Activated T-cell treated with anti-CD3 and anti-CD28 coated beads, Interleukin-2, amount 50 U/mL, for 72 hours (primary cell): ENCODE measurements around the gene SF3B4. TPM values are rescaled to one million over a fixed set of nuclear protein-coding genes. Genes with fewer than 3 reads are reported as not detected.
A peak's percentile ranks its signal among the peaks of the same experiment; 100 is the strongest.
"Not testable (repeated sequence)": the region's sequence is repeated elsewhere in the genome, so short reads cannot be mapped to it uniquely, and the experiment has no call there.

Experiments
- ATAC-seq, 2 donors: fragments of 150-1000 bp; cut with Tn5 transposase; replicated peaks in 1 of 2; 2 replicates each; pipeline ENCODE4 v1.10.0; 2021; ENCODE audit warnings: moderate library complexity in 2 of 2, mild to moderate bottlenecking in 1 of 2
- DNase-seq, 2 donors: peaks; one replicate each; pipeline ENCODE4 v3.0.0; 2021 to 2022; ENCODE audit warnings: mixed read lengths in 1 of 2
- H3K27ac Mint-ChIP-seq: one replicate; pipeline ENCODE4 v1.8.0; 2022; ENCODE audit warnings: mild to moderate bottlenecking, moderate library complexity, mixed read lengths
- H3K27me3 Mint-ChIP-seq: one replicate; pipeline ENCODE4 v1.8.0; 2022; ENCODE audit warnings: low read depth, mixed read lengths
- H3K36me3 Mint-ChIP-seq, 2 donors: one replicate each; pipeline ENCODE4 v1.8.0; 2022; ENCODE audit warnings: mixed read lengths in 2 of 2, mild to moderate bottlenecking in 1 of 2; ENCODE audit not compliant: insufficient read depth in 2 of 2
- H3K4me1 Mint-ChIP-seq: one replicate; pipeline ENCODE4 v1.8.0; 2022; ENCODE audit warnings: low read depth, mixed read lengths
- H3K4me3 Mint-ChIP-seq, 2 donors: one replicate each; pipeline ENCODE4 v1.8.0; 2022; ENCODE audit warnings: mild to moderate bottlenecking in 2 of 2, mixed read lengths in 2 of 2, moderate library complexity in 2 of 2
- H3K9me3 Mint-ChIP-seq, 2 donors: one replicate each; pipeline ENCODE4 v1.8.0; 2022; ENCODE audit warnings: mixed read lengths in 2 of 2
- total RNA-seq, 2 donors: library from RNA; stranded (reverse); gene quantifications; one replicate each; pipeline ENCODE4 v1.2.3, GENCODE V29; 2022

SF3B4 gene
- total RNA-seq, 2 donors from 2014 or later: 59.7 to 74.4 TPM

DNA sequence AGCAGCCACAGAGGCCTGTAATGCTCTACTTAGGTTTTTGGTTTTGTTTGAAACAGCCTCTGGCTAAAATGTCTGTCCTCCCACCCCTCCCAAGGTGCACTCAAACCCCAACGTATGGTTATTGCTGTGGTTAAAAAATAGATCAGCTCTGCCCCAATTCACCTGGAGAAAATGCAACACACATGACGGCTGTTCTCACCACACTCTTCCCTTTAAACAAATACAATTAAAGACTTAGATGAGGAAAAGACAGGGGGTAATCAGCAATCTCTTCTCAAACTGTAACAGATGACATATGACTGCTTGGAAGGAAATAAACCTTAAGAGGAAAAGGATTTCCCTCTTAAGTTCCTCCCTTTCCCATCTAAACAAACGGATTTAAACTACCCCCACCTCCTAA is 15.3 kb upstream of the SF3B4 start:
- ATAC-seq (no peak), DNase-seq (no peak)
- H3K9me3 Mint-ChIP-seq: no peaks in the 10 kb centered on the region
- no peaks in the 10 kb centered on the region for H3K27me3 Mint-ChIP-seq
- H3K36me3 Mint-ChIP-seq: peaks cover 0 to 10% of the 10 kb centered on the region in 2 donors
- H3K4me1 Mint-ChIP-seq: peaks cover 31% of the 10 kb centered on the region
- no peak overlapping the region for H3K4me3 Mint-ChIP-seq
- H3K27ac Mint-ChIP-seq: peak overlapping the region; percentile 20

DNA sequence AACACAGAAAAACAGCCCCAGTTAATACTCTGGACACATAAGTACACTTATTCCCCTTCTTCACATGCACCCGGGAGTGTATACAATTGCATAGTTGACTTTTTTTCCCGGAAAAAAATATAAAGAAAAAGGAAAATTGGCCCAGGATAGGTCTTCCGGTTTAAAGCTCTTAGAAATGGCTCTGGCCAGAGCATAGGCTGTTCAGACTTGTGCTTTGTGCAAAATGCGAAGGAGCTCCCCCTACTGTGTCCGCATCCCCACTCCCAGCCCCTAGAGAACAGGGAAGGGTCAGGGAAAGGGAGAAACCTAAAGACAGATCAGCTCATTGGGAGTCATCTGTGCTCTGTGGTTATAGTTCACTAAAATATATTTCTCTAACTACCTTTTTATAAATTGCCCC is 14.6 kb upstream of the SF3B4 start:
- Mint-ChIP-seq H3K27ac (no peak overlapping the region), H3K36me3 (peaks cover 0 to 6% of the 10 kb centered on the region in 2 donors), H3K27me3 (no peaks in the 10 kb centered on the region), H3K4me1 (peaks cover 37% of the 10 kb centered on the region), H3K4me3 (no peak overlapping the region), H3K9me3 (no peaks in the 10 kb centered on the region)
- DNase-seq: no peak
- no peak for ATAC-seq

DNA sequence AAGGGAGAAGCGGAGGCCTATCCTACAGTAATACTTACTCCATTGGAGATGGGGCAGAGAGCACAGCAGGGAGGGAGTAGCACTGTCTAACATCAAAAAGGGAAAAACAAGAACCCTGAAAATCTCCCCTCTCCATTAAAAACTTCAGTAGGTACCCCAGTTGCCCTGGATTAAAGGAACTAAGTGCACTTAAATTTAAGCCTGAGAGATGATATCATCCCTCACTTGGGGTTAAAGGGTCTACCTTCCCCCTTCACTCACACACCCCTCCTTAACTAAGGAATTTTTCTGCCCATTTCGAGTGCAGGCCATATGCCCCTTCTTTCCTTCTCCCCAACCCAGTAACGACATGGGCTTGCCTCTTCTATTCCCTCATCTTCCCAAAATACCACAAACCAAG is 12.8 kb upstream of the SF3B4 start:
- Mint-ChIP-seq H3K4me3 (no peak overlapping the region), H3K4me1 (peaks cover 43% of the 10 kb centered on the region), H3K9me3 (no peaks in the 10 kb centered on the region), H3K36me3 (peaks cover 0 to 3% of the 10 kb centered on the region in 2 donors), H3K27me3 (no peaks in the 10 kb centered on the region), H3K27ac (peak overlapping the region; percentile 38)
- DNase-seq (no peak), ATAC-seq (no peak)

DNA sequence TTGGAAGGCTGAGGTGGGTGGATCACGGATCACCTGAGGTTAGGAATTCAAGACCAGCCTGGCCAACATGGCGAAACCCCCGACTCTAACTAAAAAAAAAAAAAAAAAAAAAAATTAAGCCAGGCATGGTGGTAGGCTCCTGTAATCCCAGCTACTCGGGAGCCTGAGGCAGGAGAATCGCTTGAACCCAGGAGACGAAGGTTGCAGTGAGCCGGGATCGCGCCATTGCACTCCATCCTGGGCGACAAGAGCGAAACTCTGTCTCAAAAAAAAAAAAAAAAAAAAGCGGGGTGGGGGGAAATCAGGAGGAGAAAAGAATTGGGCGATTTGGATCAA is 11.0 kb upstream of the SF3B4 start:
- not testable (repeated sequence) for DNase-seq, H3K27ac Mint-ChIP-seq, H3K9me3 Mint-ChIP-seq, H3K27me3 Mint-ChIP-seq, H3K36me3 Mint-ChIP-seq, ATAC-seq
- peaks cover 41% of the 10 kb centered on the region for H3K4me1 Mint-ChIP-seq
- peak overlapping the region; percentile 58 to 69 for H3K4me3 Mint-ChIP-seq

DNA sequence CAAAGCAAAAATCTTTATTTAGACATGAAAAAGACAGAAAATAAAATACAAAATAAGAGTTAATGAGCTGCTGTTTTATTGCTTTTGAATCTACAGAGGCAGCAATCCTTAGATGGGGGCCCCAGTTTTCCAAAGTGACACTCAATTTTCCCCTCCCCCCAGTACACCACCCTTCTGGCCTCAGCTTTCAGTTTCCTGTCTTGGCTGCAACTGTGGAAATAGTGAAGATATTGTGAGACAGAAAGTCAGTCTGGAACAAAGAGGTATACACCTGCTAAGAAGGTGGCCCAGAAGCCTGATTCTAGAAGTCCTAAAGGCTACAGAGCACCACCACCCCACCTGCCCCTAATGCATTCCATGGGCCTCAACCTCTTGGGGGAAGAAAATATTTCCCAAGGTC is 10.2 kb upstream of the SF3B4 start:
- peak overlapping the region; percentile 61 to 67 for H3K4me3 Mint-ChIP-seq
- H3K4me1 Mint-ChIP-seq: peaks cover 35% of the 10 kb centered on the region
- ATAC-seq (peak in 1 of 2 donors; percentile 28), DNase-seq (no peak)
- H3K27ac Mint-ChIP-seq: peak overlapping the region; percentile 7
- H3K9me3 Mint-ChIP-seq: no peaks in the 10 kb centered on the region
- no peaks in the 10 kb centered on the region for H3K27me3 Mint-ChIP-seq
- no peaks in the 10 kb centered on the region for H3K36me3 Mint-ChIP-seq

DNA sequence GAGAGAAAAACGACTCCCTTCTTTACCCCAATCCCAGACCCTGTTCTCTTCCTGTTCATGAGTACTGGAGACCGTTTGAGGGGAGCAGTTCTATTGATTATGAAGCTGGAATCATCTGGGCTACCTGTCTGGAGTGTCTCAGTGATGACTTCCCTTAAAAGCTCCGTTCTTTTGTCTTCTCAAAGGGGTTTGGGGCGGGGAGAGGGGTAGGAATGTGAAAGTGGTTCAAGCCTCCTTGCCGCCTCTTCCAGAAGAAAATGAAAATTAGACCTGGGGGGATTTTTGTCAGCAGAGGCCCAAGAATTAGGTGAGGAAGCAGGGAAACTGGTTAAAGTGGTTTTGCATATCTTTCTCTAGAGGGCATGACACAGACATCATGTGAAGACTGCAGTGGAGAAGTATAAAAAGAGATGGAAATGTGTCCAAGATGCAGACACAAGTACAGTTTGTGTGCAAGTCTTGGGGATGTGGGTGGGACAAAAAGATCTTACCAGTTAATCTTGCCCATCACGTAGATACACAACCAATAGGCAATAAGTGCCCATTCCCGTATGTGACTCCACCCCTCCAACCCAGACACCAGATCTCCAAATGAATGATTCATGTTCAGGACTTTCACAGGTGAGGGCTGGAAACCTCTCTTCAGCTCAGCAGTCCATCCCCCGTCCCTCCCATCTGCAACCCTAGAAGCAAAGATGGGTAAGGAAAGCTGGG is 9.5 kb upstream of the SF3B4 start:
- Mint-ChIP-seq H3K4me3 (peak overlapping the region; percentile 61 to 67), H3K4me1 (peaks cover 35% of the 10 kb centered on the region), H3K27ac (peak overlapping the region; percentile 7), H3K9me3 (no peaks in the 10 kb centered on the region), H3K36me3 (no peaks in the 10 kb centered on the region), H3K27me3 (no peaks in the 10 kb centered on the region)
- DNase-seq (no peak), ATAC-seq (no peak)

DNA sequence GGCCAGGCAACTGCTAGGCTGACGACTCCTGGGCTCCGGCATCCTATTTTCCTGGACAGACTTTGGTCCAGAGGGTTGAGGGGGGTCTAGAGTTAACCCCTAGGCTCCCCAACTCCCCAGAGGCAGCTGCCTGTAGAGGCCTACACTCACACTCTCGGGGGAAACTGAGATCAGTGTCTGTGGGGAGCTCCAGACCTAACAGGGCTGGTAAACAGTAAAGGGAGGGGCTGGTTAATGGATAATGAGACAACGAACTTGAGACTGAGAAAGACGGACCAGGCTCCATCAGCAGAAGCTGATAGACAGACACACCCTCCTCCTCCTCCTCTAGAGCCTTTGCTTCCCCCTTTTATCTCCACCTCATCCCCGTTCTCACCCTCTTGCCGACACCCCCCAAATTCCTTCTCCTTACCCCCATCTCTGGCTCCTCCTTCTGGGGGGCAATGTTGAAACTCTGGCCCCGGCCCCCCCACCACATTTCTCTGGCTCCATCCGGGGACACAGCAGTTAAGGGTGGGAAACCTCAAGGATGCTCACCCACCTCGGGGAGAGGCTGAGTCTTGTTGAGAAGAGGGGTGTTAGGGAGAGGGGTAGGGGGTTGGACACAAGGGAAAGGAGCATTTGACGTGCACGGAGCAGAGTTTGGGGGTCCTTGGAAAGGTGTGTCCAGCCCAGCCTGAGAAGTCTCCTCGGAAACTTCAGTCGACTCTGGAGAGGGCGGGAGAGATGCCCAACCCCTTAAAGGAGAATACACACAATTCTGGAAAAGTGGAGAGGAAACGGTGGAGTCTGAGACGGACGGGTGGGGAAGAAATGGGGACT is 8.8 kb upstream of the SF3B4 start, which contains the start of gene MTMR11:
TSS of gene MTMR11 (minus strand) at position 710 of the 822 bp plus-strand sequence. CDS start at position 478, 232 bp downstream.
- H3K4me3 Mint-ChIP-seq: peak within 1 kb of the TSS; percentile 61 to 67
- no peaks in the 10 kb centered on the region for H3K9me3 Mint-ChIP-seq
- peaks cover 41% of the 10 kb centered on the region for H3K4me1 Mint-ChIP-seq
- DNase-seq (no peak), ATAC-seq (no peak)
- H3K27me3 Mint-ChIP-seq: no peaks in the 10 kb centered on the region
- H3K36me3 Mint-ChIP-seq: no peaks in the 10 kb centered on the region
- peak within 1 kb of the TSS; percentile 7 for H3K27ac Mint-ChIP-seq

DNA sequence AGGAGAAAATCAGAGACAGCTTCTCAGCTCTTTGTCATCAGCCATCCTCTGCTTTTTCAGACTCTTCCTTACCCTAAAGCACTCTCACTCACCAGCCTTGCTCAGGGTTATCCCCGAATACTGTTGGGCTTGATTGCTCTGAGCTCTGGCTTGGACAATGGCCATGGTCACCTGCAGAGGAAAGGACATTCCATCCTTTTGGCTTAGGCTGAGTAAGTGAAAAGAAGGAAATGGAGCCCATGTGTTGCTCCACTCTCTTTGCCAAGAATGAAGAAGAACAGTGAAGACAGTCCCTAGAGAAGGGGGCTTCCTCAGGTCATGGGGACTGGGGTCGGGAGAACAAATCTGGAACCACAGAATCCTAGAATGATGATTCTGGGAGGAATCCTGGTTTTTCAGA is 6.8 kb upstream of the SF3B4 start:
- Mint-ChIP-seq H3K9me3 (no peaks in the 10 kb centered on the region), H3K27ac (no peak overlapping the region), H3K4me1 (peaks cover 42% of the 10 kb centered on the region), H3K27me3 (no peaks in the 10 kb centered on the region), H3K4me3 (no peak overlapping the region), H3K36me3 (no peaks in the 10 kb centered on the region)
- DNase-seq (no peak), ATAC-seq (no peak)

DNA sequence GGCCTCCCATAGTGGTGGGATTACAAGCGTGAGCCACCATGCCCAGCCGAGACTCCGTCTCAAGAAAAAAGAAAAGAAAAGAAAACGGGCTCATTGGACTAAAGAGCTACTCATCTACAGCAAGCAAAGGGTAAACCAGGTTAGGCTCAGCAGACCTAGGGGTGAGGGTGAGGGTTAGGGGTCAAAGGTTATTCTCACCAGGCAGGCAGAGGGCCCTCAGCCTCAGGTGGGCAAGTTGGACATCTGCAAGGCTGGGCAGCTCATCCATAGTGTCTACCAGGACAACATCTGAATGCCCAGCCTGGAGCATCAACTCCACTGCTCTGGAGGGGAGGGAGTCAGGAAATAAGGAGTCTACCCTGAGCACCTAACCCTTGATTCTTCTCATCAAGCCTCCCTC is 5.6 kb upstream of the SF3B4 start:
- Mint-ChIP-seq H3K27me3 (no peaks in the 10 kb centered on the region), H3K4me3 (no peak overlapping the region), H3K27ac (no peak overlapping the region), H3K9me3 (no peaks in the 10 kb centered on the region), H3K4me1 (peaks cover 38% of the 10 kb centered on the region), H3K36me3 (no peaks in the 10 kb centered on the region)
- no peak for ATAC-seq
- no peak for DNase-seq

DNA sequence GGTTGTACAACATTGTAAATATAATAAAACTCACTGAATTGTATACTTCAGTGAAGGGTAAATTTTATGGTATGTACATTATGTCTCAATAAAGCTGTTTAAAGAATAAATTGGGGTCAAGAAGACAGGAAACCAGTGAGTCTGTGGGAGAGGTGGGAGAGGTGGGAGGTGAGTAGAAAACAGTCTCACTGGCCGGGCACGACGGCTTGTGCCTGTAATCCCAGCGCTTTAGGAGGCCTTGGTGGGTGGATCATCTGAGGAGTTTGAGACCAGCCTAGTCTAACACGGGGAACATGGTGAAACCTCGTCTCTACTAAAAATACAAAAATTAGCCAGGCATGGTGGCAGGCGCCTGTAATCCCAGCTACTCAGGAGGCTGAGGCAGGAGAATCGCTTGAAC is 4.9 kb upstream of the SF3B4 start:
- Mint-ChIP-seq H3K4me3 (no peak overlapping the region), H3K27me3 (no peaks in the 10 kb centered on the region)
- ATAC-seq: no peak

DNA sequence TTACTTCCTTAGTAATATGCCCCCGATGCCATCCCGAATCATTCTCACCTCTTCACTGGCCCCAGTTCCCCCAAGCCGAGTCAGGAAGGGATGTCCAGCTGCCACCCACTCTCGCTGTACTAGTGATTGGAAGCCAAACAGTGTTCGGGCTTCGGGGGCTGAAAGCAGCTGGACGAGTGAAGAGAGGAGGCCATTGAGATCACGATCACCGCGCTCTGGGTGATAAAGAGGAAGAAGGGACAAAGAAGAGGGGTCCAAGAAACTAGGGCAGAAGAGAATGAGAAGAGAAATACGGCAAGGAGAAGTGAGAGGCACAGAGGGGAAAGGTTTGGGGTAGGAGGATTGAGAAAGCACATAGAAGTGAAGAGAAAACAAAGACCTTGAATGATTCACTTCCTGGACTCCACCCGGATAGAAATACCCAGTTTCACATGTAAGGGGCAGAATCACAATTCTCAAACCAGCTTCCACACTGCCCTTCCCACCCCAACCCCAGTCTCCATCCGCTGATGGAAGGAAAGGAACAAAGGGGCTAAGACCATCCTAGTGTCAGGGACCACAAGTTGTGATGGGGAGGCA is 3.7 kb upstream of the SF3B4 start:
- peak overlapping the region; percentile 31 to 33 for H3K4me3 Mint-ChIP-seq
- no peak for ATAC-seq
- H3K4me1 Mint-ChIP-seq: peaks cover 31% of the 10 kb centered on the region
- H3K9me3 Mint-ChIP-seq: no peaks in the 10 kb centered on the region
- H3K36me3 Mint-ChIP-seq: peaks cover 2 to 7% of the 10 kb centered on the region in 2 donors
- no peak for DNase-seq
- H3K27ac Mint-ChIP-seq: peak overlapping the region; percentile 10
- no peaks in the 10 kb centered on the region for H3K27me3 Mint-ChIP-seq

More for the DNA sequence above, 4.9 kb upstream of the SF3B4 start:
- Mint-ChIP-seq H3K4me1 (peaks cover 33% of the 10 kb centered on the region), H3K9me3 (no peaks in the 10 kb centered on the region), H3K36me3 (peaks cover 0 to 3% of the 10 kb centered on the region in 2 donors), H3K27ac (no peak overlapping the region)
- DNase-seq: no peak

DNA sequence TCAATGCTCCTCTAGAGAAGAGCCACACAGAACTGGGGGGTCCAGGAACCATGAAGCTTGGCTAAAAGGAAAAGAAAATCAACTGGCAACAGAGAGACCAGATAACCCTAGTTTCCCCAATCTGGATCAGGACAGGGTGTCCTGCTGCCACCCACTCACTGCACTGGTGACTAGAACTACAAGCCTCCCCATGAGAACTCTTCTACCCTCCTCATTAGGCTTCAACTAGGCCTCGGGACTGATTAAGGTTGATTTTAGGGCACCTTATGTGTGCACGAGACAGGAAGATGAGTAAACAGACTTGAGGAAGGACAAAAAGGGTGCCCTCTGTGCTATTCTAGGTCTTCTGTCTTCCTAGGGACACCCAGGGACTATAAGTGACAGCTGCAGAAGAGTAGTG is 2.3 kb upstream of the SF3B4 start:
- Mint-ChIP-seq H3K9me3 (no peaks in the 10 kb centered on the region), H3K27me3 (no peaks in the 10 kb centered on the region), H3K27ac (no peak overlapping the region), H3K4me1 (peaks cover 46% of the 10 kb centered on the region), H3K4me3 (no peak overlapping the region), H3K36me3 (peaks cover 6 to 14% of the 10 kb centered on the region in 2 donors)
- ATAC-seq (no peak), DNase-seq (no peak)

DNA sequence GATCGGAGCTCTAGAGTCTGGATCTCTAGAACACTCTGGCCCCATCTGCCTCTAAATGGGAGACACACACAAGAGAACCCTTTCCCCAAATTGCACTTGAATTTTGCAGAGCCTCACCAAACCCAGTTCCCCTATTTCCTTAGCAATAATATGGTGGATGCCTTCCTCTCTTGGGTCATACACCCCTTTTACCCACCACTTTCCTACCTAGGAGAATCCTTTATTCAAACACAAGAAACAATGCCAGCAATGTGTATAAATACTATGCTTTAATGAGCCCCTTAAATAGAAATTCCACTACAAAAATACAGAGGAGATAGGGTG is 760 bp upstream of the SF3B4 start:
- H3K27ac Mint-ChIP-seq: peak overlapping the region; percentile 86
- ATAC-seq (no peak), DNase-seq (no peak)
- peaks cover 49% of the 10 kb centered on the region for H3K4me1 Mint-ChIP-seq
- peaks cover 16 to 25% of the 10 kb centered on the region in 2 donors for H3K36me3 Mint-ChIP-seq
- H3K4me3 Mint-ChIP-seq: peak overlapping the region; percentile 98 to 99
- H3K27me3 Mint-ChIP-seq: no peaks in the 10 kb centered on the region
- no peaks in the 10 kb centered on the region for H3K9me3 Mint-ChIP-seq
